CD4-positive, alpha-beta T cell treated with Interleukin-17A for 1 hour (primary cell): ENCODE measurements around the gene CLEC4E.
"Not testable (repeated sequence)": the region's sequence is repeated elsewhere in the genome, so short reads cannot be mapped to it uniquely, and the experiment has no call there.

Experiments
- DNase-seq: peaks from one replicate; pipeline ENCODE4 v3.0.0-alpha.2; 2020

Gene CLEC4E

GRCh38 chr12:8532045-8532444, 8.7 kb downstream of the CLEC4E start:
- DNase-seq, result no peak

DNA sequence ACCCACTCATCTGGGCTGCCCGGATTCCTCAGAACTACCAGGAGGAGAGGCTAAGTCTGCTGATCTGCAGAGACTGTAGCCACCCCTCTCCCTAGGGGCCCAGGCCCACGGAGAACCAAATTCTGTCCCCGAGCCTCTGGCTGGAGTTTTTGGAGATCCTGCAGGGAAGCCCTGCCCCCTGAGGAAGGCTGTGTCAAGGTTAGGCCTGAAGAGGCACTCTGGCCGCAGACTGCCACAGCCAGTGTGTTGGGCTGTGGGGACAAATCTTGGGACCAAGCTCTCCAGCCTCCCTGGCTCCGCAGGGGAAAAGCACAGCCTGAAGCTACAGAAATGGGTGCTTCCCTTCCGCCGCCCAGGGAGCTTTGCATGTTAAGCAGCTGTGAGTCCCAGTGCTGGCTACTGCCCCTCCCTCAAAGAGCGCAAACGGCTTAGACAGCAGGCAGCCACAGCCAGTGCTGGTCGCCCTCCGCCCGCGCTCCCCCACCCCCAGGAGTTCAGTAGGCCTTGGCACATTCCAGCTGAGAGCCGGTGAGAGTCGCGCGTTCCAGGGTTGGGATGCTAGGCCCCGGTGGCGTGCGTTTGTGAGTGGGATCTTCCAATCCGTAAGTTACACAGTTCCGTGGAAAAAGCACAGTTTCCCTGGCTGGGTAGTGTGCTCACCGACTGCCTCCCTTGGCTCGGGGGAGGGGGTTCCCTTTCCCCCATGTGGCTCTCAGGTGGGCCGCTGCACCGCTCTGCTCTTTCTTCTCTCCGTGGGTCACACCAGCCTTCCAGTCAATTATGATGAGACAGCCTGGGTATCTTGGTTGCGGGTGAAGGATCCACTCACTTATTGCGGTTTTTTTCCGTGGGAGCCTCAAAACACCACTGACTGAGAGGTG, 13.2 kb downstream of the CLEC4E start:
- no peak for DNase-seq

DNA sequence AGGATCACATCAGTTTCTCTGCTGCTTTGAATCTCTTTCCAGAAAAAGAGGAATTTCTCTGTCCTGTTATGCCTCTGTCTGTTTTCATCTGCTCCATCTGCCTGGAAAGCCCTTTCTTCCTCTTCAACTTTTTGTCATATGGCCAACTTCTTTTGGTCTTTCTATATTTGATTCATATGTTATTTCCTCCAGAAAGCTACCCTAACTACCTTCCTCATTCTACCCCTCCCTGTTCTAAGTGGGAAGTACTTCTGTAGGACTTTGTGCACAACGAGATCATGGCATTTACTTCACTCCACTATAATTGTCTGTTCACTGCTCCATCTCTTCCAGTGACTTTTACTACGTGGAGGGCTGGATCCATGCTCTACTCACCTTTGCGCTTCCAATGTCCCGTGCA, 21.5 kb downstream of the CLEC4E start:
- DNase-seq, result no peak

- DNase-seq, result no peak
Measured at GRCh38 chr12:8517971-8518370, 22.7 kb downstream of the CLEC4E start.

GRCh38 chr12:8513256-8513655, 27.4 kb downstream of the CLEC4E start, which contains the start of gene CLEC4D:
Gene CLEC4D (plus strand): TSS chr12:8513503. CDS start chr12:8513733, 230 bp downstream.
- no peak for DNase-seq

DNA sequence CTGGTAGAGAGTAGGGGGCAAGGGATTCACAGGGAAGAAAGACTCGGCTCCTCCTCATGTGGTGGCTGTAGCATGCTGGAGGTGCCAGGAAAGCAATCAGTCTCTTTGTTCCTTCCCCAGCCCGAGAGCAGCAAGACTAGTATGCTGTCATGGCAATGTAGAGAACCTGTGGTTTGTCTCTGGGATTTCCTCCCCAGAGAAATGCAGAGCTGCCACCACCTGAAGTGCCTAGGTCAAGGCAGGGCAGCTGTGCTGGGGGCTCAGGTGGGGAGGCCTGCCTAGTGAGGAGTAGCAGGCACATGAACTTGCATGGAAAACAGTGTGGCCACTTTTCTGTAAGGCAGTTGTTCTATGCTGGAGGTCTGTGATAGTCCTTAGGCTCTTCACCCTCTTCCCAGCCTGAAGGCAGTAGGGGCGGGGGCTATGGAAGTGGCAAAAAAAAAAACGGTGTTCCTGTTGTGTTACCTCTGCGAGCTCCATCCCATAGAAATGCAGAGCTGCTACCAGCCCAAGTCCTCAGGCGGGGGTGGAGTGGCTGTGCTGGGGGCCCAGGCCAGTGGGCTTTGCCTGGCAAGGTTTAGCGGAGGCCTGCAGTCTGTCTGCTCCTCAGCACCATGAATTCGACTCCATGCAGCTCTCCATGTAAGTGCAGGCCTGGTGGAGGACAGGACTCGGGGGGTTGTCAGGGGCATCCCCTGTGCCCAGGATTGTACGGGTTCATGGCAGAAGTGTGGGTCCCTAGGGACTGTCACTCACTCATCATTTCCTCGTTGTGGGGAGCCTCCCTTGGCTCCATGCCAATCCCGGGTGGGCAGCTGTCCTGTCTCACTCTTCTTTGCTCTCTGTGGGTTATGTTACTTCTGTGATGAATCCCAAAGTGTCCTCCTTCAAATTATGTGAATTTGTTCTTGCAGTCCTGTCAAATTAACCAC, 31.5 kb downstream of the CLEC4E start:
- DNase-seq, result no peak

- DNase-seq, result no peak
Measured at GRCh38 chr12:8508223-8508622, 32.5 kb downstream of the CLEC4E start.

DNA sequence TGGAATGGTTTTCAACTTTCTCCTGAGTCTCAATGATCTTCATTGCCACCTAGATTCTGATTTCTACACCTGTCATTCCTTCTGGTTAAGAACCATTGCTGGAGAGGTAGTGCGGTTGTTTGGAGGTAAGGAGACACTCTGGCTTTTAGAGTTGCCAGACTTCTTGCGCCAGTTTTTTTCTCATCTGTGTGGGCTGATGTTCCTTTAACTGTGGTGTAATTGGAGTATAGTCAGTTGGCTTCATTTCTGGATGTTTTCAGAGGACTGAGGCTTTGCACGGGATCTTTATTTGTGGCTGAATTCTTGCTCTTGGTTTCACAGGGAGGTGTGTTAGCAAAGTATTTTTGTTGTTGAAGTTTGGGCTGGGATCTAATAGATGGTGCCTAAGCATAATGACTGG, 33.1 kb downstream of the CLEC4E start:
- no peak for DNase-seq

GRCh38 chr12:8504351-8504750, 36.4 kb downstream of the CLEC4E start:
- DNase-seq, result no peak

- peak; percentile 3 for DNase-seq
Measured at GRCh38 chr12:8501720-8502119, 39.0 kb downstream of the CLEC4E start.

- DNase-seq, result no peak
Measured at GRCh38 chr12:8499616-8500015, 41.1 kb downstream of the CLEC4E start.

GRCh38 chr12:8496074-8496473, 44.6 kb downstream of the CLEC4E start:
- not testable (repeated sequence) for DNase-seq

DNA sequence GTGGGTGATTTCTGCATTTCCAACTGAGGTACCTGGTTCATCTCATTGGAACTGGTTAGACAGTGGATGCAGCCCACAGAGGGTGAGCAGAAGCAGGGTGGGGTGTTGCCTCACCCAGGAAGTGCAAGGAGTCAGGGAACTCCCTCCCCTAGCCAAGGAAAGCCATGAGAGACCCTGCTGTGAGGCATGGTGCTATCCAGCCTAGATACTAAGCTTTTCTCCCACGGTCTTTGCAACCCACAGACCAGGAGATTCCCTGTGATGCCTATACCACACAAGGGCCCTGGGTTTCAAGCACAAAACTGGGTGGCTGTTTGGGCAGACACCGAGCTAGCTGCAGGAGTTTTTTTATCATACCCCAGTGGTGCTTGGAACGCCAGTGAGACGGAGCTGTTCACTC, 45.0 kb downstream of the CLEC4E start:
- DNase-seq, result not testable (repeated sequence)

DNA sequence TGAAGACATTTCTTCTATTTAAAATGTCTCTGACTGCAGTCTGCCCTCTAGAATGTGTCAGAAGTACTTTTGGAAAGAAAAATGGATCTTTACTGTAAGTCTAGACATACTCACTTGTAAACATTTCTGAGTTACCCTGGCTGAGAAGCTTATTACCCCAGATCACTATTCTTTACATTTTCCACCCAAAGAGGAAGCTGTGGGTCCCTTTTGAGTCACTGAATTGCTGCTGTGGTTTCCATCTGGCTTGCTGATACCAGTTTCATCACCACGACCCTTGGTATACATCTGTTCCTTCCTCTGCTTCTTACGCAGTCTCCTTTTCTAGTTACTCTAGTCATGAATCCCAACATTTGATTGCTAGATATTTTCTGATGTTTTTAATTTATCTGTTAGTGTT, 47.6 kb downstream of the CLEC4E start:
- peak; percentile 51 for DNase-seq

- DNase-seq, result no peak
Measured at GRCh38 chr12:8491646-8492530, 48.8 kb downstream of the CLEC4E start.
